ENCODE data around the gene FAM47E.

DNA sequence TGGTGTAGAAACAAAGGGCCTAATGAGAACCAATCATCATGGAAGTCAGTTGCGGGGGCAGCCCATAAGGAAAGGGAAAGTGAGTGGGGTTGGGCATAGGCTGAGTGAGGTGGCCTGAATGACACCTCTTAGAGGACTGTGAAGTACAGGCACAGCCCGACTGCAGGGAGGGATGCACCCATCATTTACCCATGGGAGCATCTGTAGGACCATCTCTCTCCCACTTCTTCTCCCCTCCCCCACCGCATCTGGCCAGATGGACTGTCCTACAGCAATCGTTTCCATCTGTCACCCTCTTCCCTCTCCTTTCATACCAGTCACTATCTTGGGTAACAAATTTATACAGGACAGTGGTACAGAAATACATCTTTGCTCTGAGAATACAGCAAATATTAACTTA, 59.2 kb downstream of the FAM47E start:
- TF ChIP-seq ZNF843 (tag by site-specific recombination; IDR thresholded peaks at IDR 0.05) (no peak), FEZF1 (tag by site-specific recombination; IDR thresholded peaks at IDR 0.05) (no peak), ZNF211 (tag by site-specific recombination; IDR thresholded peaks at IDR 0.05; ENCODE audit: low read depth) (no peak), KLF16 (tag by site-specific recombination; IDR thresholded peaks at IDR 0.05) (no peak), ZNF214 (tag by site-specific recombination; IDR thresholded peaks at IDR 0.05; ENCODE audit: borderline replicate concordance) (no peak), ZNF514 (tag by site-specific recombination; IDR thresholded peaks at IDR 0.05) (no peak), ZNF121 (tag by site-specific recombination; IDR thresholded peaks at IDR 0.05) (no peak), YY1 (tag by site-specific recombination; IDR thresholded peaks at IDR 0.05) (no peak)
- TF ChIP-seq, protein P1, sequence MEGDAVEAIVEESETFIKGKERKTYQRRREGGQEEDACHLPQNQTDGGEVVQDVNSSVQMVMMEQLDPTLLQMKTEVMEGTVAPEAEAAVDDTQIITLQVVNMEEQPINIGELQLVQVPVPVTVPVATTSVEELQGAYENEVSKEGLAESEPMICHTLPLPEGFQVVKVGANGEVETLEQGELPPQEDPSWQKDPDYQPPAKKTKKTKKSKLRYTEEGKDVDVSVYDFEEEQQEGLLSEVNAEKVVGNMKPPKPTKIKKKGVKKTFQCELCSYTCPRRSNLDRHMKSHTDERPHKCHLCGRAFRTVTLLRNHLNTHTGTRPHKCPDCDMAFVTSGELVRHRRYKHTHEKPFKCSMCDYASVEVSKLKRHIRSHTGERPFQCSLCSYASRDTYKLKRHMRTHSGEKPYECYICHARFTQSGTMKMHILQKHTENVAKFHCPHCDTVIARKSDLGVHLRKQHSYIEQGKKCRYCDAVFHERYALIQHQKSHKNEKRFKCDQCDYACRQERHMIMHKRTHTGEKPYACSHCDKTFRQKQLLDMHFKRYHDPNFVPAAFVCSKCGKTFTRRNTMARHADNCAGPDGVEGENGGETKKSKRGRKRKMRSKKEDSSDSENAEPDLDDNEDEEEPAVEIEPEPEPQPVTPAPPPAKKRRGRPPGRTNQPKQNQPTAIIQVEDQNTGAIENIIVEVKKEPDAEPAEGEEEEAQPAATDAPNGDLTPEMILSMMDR (tag by site-specific recombination; IDR thresholded peaks at IDR 0.05) = no peak
- TF ChIP-seq, protein P2, sequence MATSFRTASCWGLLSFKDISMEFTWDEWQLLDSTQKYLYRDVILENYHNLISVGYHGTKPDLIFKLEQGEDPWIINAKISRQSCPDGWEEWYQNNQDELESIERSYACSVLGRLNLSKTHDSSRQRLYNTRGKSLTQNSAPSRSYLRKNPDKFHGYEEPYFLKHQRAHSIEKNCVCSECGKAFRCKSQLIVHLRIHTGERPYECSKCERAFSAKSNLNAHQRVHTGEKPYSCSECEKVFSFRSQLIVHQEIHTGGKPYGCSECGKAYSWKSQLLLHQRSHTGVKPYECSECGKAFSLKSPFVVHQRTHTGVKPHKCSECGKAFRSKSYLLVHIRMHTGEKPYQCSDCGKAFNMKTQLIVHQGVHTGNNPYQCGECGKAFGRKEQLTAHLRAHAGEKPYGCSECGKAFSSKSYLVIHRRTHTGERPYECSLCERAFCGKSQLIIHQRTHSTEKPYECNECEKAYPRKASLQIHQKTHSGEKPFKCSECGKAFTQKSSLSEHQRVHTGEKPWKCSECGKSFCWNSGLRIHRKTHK (tag by site-specific recombination; IDR thresholded peaks at IDR 0.05) = no peak
- TF ChIP-seq, protein P3, sequence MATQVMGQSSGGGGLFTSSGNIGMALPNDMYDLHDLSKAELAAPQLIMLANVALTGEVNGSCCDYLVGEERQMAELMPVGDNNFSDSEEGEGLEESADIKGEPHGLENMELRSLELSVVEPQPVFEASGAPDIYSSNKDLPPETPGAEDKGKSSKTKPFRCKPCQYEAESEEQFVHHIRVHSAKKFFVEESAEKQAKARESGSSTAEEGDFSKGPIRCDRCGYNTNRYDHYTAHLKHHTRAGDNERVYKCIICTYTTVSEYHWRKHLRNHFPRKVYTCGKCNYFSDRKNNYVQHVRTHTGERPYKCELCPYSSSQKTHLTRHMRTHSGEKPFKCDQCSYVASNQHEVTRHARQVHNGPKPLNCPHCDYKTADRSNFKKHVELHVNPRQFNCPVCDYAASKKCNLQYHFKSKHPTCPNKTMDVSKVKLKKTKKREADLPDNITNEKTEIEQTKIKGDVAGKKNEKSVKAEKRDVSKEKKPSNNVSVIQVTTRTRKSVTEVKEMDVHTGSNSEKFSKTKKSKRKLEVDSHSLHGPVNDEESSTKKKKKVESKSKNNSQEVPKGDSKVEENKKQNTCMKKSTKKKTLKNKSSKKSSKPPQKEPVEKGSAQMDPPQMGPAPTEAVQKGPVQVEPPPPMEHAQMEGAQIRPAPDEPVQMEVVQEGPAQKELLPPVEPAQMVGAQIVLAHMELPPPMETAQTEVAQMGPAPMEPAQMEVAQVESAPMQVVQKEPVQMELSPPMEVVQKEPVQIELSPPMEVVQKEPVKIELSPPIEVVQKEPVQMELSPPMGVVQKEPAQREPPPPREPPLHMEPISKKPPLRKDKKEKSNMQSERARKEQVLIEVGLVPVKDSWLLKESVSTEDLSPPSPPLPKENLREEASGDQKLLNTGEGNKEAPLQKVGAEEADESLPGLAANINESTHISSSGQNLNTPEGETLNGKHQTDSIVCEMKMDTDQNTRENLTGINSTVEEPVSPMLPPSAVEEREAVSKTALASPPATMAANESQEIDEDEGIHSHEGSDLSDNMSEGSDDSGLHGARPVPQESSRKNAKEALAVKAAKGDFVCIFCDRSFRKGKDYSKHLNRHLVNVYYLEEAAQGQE (tag by site-specific recombination; IDR thresholded peaks at IDR 0.05) = no peak

All from HEK293 (cell line).